Stimulated activated CD8-positive, alpha-beta memory T cell treated with anti-CD3 and anti-CD28 coated beads, Interleukin-4, amount 100 ng/mL, for 48 hours (primary cell): ENCODE measurements around the gene PYGB.

ENCODE experiments used
- DNase-seq: peaks from one replicate; pipeline ENCODE4 v3.0.0-alpha.2; 2020

The PYGB gene

DNA sequence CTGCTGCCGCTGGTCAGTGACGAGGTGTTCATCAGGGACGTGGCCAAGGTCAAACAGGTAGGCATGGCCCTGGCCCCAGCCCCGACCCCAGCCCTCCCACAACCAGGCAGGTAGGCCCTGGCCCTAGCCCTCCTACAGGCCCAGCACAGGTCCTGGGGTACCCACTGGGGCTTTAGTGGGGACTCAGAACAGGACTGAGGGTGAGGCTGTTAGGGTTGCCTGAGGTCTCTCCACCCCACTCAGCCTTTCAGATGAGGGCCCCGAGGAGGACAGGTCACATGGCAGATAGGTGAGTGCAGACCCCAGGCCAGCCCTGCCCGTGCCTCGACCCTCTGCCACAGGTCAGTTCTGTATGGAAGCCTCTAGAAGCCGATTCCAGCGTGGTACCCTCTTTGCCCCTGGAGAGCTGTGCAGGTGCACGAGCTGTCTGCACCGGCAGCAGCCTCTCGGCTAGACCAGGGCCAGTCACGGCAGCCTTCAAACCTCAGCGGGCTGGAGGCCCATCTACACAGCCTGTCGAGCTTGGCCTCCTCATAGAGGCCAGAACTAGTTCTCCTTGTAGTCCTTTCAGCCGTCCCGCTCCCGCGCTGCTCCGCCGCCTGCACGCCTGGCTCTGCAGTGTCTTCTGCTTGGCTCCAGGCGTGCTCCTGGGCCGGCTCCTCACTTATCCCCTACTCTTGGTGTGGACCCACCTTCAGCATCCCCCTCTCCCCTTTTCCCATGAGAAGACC is 35.5 kb downstream of the PYGB start:
- DNase-seq, result no peak

DNA sequence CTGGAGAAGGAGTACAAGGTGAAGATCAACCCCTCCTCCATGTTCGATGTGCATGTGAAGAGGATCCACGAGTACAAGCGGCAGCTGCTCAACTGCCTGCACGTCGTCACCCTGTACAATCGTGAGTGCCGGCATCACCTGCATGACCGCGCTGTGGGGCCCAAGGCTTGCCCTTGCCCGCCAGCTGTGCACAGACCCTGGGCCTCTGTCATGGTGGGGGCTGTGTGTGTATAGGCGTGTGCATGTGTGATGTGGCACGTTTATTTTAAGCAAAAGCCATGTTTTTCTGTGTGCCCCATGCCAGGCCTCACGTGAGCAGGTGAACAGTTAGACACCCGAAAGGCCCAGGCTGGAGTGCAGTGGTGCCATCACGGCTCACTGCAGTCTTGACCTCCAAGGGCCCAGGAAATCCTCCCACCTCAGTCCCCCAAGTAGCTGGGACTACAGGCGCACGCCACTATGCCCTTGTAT is 36.3 kb downstream of the PYGB start:
- DNase-seq, result no peak

DNA sequence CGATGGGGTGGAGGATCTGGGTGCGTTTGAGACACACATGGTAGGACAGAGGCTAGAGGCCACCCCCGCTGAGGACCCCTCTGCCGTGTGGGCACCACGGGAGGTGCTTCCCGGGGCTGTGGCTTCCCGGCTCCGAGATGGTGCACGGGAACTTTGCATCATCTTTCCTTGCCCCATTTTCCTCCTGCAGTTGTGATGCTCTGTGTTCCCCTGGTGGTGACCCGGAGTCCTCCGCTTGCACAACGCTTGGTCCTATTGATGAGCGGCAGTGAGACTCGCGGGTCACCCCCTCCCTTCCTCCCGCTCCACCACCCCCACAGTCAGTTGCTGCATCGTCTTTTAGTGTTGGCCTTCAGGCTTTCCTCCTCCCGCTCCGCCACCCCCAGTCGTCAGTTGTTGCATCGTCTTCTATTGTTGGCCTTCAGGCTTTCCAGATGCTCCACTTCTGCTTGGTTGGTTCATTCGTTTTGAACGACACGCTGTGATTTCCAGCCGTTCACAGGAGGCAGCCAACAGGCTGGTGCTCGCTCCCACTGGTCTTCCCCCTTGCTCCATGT is 37.3 kb downstream of the PYGB start:
- DNase-seq, result no peak

DNA sequence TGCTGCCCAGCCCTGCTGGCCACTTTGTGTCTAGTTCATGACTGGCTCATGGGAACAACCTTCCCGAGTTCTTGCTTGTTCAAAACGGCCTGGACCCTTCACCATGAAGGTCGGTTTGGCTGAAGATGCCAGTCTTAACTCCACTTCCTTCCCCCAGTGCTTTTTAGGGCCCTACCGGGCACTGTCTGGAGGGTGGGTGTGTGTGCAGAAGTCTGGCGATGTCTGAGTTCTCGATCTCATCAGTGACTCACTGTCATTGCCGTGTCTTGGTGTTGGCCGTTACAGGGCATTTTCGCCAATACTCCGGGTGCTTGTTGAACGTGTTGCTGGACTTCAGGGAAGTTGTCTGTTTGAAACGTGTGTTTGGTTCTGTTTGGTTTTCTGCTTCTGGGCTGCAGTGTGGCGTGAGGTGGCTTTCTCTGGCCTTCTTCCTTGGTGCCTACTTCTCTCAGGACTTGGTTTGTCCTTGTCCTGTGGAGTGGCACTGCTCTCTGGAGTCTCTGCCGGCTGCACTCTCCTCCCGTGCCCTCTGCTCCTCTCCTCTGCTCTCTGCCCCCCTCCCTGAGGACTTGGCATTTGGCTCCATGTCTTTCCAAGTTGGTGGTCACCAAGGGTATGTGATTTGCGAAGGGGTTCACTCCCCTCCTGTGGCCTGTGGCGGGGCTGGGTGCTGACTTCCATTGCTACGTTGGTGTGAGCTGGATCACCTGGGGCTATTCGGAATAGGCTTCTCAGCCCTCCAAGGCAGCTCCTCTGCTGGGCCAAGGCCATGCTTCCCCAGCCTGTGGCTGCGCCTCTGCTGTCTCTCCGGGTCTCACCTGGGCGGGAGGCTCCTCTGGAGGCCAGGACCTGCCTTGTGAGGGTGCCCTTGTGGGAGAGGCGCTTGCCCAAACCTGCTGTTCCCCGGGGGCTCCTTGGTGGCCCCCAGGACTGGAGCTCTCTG is 38.2 kb downstream of the PYGB start:
- DNase-seq, result no peak

DNA sequence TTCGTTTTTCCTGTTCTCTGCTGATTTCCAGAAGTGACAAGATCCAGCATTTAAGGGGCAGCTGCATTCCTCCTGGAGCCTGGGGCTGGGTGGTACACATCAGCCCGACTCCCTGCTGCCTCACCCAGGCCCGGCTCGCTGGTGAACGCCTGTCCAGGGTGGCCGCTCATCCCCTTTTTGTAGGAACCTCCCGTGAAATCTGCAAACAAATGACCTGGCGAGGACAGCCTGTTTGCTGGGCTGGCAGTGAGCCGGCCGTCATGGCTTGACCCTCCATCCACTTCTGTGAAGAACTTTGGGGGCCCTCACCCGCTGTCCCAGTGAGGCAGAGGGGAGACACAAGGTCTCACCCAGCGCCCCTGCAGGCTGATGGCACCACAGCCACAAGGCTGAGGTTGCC is 39.0 kb downstream of the PYGB start:
- DNase-seq, result no peak

DNA sequence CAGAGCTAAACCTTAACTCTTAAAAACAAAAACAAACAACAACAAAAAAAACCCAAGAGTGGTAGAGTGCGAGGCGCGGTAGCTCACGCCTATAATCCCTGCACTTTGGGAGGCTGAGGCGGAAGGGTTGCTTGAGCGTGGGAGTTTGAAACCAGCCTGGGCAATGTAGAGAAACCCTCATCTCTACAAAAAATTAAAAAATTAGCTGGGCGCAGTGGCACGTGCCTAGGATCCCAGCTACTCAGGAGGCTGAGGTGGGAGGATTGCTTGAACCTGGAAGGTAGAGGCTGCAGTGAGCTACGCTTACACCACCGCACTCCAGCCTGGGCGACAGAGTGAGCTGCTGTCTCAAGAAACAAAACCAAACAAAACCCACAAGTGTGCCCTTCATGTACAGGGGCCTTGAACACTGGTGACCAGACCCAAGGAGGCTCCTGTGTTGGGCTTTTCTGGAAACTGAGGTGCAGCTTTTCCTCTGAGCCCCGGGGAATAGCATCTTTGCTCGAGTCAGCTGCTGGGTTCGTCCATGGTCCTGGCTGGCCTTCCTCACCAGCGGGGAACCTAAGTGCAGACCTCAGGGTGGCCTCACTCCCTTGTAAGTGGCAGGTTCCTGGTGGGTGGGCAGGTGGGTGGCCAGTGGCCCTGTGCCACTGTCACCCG is 39.9 kb downstream of the PYGB start:
- DNase-seq, result no peak

DNA sequence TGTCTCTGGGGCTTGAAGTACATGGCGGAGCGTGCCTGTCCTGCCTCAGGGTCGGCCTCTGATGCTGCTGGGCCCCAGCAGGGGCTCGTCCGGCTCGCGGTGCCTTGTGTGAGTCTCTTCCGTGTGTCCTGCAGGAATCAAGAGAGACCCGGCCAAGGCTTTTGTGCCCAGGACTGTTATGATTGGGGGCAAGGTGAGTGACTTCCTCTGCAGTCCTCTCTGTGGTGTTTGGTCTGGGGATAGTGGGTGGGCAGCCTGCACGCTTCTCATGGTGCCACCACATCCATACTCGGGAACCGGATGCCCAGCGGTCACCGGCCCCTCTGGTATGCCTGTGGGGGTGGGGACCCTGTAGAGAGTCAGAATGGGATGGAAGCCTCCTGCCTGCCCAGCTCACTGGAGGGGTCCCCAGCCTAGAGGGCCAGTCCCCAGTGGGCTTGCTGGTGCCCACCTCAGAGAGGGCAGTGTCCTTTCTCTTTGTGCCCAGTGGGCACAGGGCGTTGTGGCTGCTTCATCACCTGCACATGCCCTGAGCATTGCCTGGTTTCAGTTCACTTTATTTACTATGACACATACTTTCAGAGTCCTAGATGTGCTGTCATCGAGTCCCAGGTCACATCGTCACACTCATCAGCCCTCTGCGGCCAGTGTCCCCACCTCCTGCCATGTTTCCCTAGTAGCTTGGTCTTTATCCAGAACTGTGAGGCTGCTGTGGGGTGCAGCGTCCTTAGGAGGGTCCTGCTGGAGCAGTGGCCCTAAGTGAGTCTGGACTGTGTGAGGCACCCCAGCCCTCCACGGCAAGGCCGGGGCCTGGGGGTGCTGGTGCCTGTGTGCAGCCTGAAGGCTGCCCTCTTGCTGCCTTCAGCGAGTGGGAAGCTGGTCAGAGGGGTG is 40.7 kb downstream of the PYGB start:
- no peak for DNase-seq

DNA sequence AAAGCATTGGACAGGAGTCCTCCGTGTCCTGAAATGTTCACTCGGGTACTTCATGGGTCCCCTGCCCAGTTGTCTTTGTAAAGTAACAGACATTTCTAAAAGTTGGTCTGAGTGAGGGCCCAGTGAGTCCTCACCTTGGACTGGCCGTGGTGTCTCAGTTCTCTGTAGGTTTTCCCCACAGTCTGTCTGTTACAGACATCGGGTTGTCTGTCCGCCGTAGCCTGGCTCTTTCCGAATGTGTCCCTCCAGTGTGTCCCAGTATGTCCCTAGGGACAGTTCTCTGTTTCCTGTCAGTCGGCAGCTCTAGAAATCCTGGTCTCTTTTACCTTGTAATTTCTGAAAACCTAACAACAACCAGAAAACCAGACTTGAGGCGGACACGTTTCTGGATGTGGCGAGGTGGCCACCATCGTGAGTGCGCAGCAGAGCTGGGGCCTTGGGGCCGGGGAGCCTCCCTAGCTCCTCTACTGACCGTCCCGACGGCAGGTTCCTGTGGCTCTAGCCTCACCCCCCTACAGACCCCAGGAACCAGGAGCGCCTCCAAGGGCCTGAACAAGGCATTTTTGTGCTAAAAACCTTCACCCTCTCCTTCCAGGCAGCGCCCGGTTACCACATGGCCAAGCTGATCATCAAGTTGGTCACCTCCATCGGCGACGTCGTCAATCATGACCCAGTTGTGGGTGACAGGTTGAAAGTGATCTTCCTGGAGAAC is 42.2 kb downstream of the PYGB start:
- DNase-seq, result no peak

DNA sequence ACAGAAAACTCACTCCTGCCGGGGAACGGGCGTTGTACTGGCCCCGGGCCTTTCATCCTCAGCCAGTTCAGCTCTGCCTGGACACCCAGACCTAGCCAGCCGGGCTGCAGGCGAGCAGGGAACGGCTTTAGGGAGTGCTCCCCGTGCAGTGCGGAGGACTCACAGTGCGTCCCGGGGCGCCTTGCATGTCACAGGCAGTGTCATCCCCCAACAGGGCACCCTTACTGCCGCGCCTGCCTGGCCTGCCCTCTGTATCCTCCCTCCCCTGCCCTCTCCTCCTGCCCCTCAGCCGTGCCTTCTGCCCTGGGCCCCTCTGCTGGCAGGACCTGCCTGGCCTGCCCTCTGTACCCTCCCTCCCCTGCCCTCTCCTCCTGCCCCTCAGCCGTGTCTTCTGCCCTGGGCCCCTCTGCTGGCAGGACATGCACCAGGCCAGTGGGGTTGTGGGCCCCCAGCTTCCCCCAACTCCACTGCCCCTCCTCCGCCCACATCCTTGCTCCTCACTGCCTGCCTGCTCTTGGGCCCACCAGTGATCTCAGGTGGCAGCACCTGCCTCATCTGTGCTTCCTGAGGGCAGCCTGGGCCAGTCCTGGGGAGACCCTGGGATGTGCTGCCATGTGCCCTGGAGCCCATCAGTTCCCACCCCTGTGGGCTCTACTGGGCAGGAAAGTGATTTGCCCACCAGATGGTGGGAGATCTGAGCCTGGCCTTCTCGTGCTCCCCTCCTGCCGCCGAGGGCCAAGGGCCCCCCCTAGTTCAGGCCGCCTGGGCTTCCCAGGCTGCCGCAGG is 43.0 kb downstream of the PYGB start:
- DNase-seq, result no peak

DNA sequence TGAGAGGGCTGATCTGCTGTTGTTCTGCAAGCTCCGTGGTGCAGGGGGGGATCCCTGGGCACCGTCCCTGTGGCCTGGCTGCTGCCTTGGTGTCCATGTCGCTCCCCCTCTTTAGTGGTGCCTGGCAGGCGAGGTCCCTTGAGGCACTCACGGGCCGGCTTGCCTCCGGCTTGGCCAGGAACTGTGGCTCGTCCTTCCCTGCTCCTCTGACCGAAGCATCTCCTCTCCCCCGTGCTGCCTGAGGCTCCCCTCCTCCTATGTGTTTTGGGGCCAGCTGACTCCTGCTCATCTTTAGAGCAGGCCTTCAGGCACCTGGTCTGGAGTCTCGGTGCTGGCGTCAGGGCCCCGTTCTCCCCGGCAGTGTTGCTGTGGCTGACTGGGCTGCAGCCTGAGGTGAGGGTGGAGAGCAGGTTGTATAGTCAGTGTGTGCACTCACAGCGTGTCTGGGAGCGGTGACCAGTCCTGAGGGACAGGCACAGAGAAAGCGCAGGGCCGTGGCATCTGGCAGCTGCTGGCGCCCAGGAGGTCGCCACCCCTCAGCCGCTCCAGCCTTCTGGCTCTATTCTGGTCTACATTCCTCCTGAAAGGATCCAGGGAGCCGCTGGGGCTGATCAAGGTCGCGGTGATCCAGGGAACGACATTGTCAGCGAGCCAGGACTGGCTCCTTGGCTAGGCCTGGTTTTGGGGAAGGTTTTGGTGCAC is 43.7 kb downstream of the PYGB start:
- DNase-seq, result no peak

DNA sequence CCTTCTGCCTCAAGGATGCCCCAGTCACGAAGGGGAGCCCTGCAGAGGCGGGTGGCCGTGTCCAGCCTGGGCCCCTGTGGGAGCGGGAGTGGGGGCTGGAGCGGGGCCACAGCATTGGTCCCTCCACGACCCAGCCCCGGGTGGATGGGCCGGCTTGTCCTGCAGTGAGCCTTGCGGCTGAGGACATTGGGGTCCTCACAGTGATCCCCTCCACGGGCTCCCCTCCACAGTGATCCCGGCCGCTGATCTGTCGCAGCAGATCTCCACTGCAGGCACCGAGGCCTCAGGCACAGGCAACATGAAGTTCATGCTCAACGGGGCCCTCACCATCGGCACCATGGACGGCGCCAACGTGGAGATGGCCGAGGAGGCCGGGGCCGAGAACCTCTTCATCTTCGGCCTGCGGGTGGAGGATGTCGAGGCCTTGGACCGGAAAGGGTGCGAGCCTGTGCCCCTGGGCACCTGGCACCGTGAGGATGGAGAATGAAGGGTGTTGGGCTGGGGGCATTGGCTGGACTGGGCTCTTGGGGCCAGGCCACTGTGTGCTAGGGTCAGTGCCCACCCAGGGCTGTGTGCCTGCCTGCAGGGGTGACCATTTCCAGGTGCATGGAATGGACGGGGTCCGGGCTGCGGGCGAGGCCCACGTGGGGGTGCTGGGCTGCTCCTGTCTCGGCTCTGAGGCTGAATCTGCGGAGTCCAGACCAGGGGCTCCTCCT is 44.4 kb downstream of the PYGB start:
- no peak for DNase-seq

DNA sequence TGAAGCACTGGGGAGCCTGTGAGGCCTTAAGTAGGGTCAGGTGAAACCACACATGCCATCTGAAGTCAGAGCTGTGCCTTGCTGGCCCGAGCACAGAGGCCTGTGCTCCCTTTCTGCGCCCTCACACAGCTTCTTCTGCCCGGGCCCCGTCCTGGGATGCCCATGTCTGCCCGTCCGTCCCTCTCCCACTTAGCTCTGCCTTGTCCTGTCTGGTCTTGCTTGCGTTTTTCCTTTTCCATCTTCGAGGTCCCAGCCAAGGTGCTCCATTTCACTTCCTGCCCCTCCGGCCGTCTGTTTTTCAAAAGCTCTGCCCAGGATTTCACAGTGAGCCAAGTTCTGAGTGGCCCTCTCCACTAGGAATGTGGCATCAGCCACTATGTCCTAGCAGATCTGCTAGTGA is 45.6 kb downstream of the PYGB start:
- DNase-seq, result no peak

DNA sequence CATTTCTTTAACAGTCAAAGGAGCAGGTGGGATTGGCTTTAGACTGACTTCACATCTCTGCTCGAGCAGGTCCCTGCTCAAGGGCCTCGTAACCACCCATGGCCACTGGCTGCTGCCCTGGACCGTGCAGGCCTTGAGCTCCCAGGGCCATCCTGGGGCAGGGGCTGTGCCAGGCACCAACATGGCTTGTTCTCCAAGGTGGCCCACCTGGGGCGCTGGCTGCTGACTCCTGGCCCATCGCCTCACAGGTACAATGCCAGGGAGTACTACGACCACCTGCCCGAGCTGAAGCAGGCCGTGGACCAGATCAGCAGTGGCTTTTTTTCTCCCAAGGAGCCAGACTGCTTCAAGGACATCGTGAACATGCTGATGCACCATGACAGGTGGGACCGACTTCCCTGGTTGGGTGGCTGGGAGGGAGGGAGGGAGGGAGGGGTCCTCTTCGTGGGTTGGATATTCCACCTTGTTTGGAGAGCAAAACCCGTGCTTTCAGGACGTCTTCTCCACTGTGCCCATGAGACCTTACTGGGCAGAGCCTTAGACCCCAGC is 46.1 kb downstream of the PYGB start:
- no peak for DNase-seq

DNA sequence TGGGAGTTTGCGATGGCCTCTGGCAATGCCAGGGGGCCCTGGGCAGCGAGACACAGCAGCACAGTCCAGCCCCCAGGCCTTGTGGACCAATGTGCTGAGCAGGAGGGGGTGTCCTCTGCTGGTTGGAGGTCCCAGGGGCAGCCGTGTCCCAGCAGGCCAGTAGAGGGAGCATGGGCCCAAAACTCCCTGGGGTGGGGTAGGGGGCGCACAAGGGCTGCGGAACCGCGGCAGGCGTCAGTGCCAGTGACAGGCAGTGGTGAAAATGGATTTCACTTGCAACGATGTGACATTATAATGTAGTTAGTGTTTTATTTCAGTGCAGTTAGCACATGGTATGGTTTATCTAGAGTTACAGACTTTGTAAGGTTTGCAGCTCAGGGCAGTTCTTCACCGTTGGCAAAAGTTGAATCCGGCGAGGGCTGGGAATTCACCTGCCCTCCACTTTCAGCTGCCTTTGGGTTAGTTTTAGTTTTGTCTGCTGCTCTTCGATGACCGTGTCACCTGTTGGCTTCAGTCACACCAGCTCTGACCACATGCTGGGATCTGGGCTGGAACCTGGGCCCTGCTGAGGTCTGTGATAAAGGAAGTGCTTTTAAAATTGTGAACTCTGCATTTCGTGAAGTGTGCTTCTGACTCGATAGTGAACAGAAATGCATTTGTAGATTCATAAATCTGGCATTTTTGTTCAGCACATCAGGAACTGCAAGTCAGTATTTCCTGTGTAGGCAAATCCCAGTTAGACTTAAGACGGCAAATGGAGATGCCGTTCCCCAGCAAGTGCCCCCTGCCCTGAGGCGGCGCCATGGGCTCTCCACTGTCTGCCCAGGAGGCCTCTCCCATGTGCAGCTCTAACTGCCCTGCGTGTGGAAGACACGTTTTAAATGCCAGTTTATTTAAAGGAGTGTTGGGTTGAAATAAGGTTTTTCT is 46.8 kb downstream of the PYGB start:
- peak; percentile 72 for DNase-seq

DNA sequence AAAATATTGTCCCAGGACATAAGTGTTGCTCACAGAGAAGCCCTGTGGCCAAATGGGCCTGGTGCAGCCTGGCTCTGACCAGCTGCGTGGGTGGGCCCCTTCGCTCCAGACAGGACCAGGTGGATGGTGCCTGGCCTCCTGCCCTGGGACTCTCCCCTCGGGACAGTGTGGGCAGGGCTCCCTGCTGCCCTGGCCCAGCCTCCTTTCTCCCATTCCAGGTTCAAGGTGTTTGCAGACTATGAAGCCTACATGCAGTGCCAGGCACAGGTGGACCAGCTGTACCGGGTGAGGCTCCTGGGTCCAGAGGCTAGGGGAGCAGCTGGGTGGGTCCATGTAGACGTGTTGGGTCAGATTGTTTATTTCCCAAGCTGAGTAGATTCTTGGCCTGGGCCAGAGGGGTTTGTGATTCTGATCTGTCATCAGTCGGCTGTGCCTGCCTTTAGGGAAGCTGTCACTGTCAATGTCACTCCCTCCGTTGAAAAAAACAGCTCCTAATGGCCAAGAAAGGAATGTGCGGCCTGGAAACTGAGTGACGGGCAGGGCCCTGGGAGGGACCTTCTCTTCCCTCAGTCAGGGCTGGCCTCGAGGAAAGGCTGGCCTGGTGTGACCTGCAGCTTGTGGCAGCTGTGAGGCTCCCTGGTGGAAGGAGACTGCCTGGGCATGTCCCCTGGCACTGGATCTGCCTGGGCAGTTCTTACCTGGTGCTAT is 47.7 kb downstream of the PYGB start:
- DNase-seq, result no peak

DNA sequence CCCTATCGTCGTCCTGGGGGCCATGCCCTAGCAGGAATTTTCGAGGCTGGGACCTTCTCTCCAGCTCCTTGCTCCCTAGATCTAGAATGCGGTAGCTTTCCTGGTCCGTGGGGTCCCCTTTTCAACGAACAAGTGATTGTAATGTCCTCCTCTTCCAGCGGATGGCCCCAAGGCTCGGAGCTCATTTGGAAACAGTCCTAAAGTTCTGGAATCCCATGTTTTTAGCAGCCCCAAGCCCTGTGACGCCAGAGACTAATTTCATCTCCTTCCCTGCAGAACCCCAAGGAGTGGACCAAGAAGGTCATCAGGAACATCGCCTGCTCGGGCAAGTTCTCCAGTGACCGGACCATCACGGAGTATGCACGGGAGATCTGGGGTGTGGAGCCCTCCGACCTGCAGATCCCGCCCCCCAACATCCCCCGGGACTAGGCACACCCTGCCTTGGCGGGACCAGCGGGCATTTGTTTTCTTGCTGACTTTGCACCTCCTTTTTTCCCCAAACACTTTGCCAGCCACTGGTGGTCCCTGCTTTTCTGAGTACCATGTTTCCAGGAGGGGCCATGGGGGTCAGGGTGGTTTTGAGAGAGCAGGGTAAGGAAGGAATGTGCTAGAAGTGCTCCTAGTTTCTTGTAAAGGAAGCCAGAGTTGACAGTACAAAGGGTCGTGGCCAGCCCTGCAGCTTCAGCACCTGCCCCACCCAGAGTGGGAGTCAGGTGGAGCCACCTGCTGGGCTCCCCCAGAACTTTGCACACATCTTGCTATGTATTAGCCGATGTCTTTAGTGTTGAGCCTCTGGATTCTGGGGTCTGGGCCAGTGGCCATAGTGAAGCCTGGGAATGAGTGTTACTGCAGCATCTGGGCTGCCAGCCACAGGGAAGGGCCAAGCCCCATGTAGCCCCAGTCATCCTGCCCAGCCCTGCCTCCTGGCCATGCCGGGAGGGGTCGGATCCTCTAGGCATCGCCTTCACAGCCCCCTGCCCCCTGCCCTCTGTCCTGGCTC is 48.5 kb downstream of the PYGB start:
- peak; percentile 42 for DNase-seq
